ENCODE measurements around the gene TRIM9.

DNA sequence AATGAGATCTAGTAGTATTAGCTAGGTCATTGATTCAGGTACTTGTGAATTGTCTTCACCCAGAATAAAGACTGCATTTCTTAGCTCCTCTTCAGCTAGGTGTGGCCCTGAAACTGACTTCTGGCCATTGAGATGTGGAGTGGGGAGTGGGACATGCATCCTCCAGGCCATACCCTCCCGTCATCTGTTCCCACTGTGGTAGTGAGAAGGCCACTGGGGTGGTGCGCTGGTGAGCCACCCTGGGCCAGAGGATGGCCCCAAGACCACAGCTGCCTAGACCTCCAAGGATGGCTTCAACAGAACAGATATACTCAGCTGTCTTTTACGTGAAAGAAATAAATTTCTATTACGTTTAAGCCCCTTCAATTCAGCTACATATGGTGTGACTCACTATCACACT, 36.5 kb downstream of the TRIM9 start:
- TF ChIP-seq CTCF (IDR thresholded peaks at IDR 0.05) (no peak), POLR2A (IDR thresholded peaks at IDR 0.05) (no peak)

Data from right lobe of liver (tissue), 4 donors.